ENCODE data around the gene LDLR.
A peak's percentile ranks its signal among the peaks of the same experiment; 100 is the strongest.
"Not testable (repeated sequence)": the region's sequence is repeated elsewhere in the genome, so short reads cannot be mapped to it uniquely, and the experiment has no call there.

Gene LDLR

GRCh38 chr19:11125994-11126685, 36.9 kb downstream of the LDLR start:
- H3K9me3 ChIP-seq (ENCODE audit: control insufficient read depth, insufficient read depth, low read depth, low read length): no peaks in the 10 kb centered on the region
- peaks cover 96% of the 10 kb centered on the region for H3K36me3 ChIP-seq (ENCODE audit: control insufficient read depth, insufficient read depth, low read length)
- H3K9ac ChIP-seq (ENCODE audit: low read length): no peak overlapping the region
- H3K27ac ChIP-seq (ENCODE audit: low read depth, low read length): no peak overlapping the region
- H3K27me3 ChIP-seq (ENCODE audit: control insufficient read depth, insufficient read depth, low read length): no peaks in the 10 kb centered on the region
- no peaks in the 10 kb centered on the region for H3K4me1 ChIP-seq (ENCODE audit: control insufficient read depth, insufficient read depth, low read length)
- no peak overlapping the region for H3K4me3 ChIP-seq (ENCODE audit: low read depth, low read length)

GRCh38 chr19:11127905-11128304, 38.6 kb downstream of the LDLR start:
- Histone ChIP-seq H3K36me3 (ENCODE audit: control insufficient read depth, insufficient read depth, low read length) (peaks cover 98% of the 10 kb centered on the region), H3K9me3 (ENCODE audit: control insufficient read depth, insufficient read depth, low read depth, low read length) (no peaks in the 10 kb centered on the region), H3K27me3 (ENCODE audit: control insufficient read depth, insufficient read depth, low read length) (no peaks in the 10 kb centered on the region), H3K4me1 (ENCODE audit: control insufficient read depth, insufficient read depth, low read length) (no peaks in the 10 kb centered on the region), H3K4me3 (ENCODE audit: low read depth, low read length) (no peak overlapping the region), H3K27ac (ENCODE audit: low read depth, low read length) (no peak overlapping the region), H3K9ac (ENCODE audit: low read length) (no peak overlapping the region)

- H3K27ac ChIP-seq (ENCODE audit: low read depth, low read length): no peak overlapping the region
- no peaks in the 10 kb centered on the region for H3K4me1 ChIP-seq (ENCODE audit: control insufficient read depth, insufficient read depth, low read length)
These were observed 41.7 kb downstream of the LDLR start for GRCh38 chr19:11130824-11131455.

GRCh38 chr19:11131471-11131870, 42.2 kb downstream of the LDLR start:
- Histone ChIP-seq H3K27me3 (ENCODE audit: control insufficient read depth, insufficient read depth, low read length) (no peaks in the 10 kb centered on the region), H3K4me3 (ENCODE audit: low read depth, low read length) (no peak overlapping the region), H3K9ac (ENCODE audit: low read length) (no peak overlapping the region), H3K36me3 (ENCODE audit: control insufficient read depth, insufficient read depth, low read length) (peaks cover 71% of the 10 kb centered on the region), H3K27ac (ENCODE audit: low read depth, low read length) (no peak overlapping the region), H3K9me3 (ENCODE audit: control insufficient read depth, insufficient read depth, low read depth, low read length) (no peaks in the 10 kb centered on the region), H3K4me1 (ENCODE audit: control insufficient read depth, insufficient read depth, low read length) (no peaks in the 10 kb centered on the region)

More at GRCh38 chr19:11130824-11131455, 41.7 kb downstream of the LDLR start:
- Histone ChIP-seq H3K27me3 (ENCODE audit: control insufficient read depth, insufficient read depth, low read length) (no peaks in the 10 kb centered on the region), H3K9me3 (ENCODE audit: control insufficient read depth, insufficient read depth, low read depth, low read length) (no peaks in the 10 kb centered on the region), H3K4me3 (ENCODE audit: low read depth, low read length) (no peak overlapping the region), H3K36me3 (ENCODE audit: control insufficient read depth, insufficient read depth, low read length) (peaks cover 77% of the 10 kb centered on the region), H3K9ac (ENCODE audit: low read length) (no peak overlapping the region)

- H3K27ac ChIP-seq (ENCODE audit: low read depth, low read length): no peak overlapping the region
- peaks cover 21% of the 10 kb centered on the region for H3K36me3 ChIP-seq (ENCODE audit: control insufficient read depth, insufficient read depth, low read length)
- no peak overlapping the region for H3K9ac ChIP-seq (ENCODE audit: low read length)
- H3K9me3 ChIP-seq (ENCODE audit: control insufficient read depth, insufficient read depth, low read depth, low read length): no peaks in the 10 kb centered on the region
- H3K4me3 ChIP-seq (ENCODE audit: low read depth, low read length): no peak overlapping the region
- no peaks in the 10 kb centered on the region for H3K27me3 ChIP-seq (ENCODE audit: control insufficient read depth, insufficient read depth, low read length)
- H3K4me1 ChIP-seq (ENCODE audit: control insufficient read depth, insufficient read depth, low read length): peaks cover 24% of the 10 kb centered on the region
These were observed 47.3 kb downstream of the LDLR start for GRCh38 chr19:11136400-11137101.

GRCh38 chr19:11137542-11138384, 48.5 kb downstream of the LDLR start:
- Histone ChIP-seq H3K27ac (ENCODE audit: low read depth, low read length) (peak overlapping the region; percentile 14; the same call in 1 of the 2 replicates), H3K36me3 (ENCODE audit: control insufficient read depth, insufficient read depth, low read length) (peaks cover 10% of the 10 kb centered on the region), H3K9ac (ENCODE audit: low read length) (peak overlapping the region; percentile 61), H3K4me1 (ENCODE audit: control insufficient read depth, insufficient read depth, low read length) (peaks cover 34% of the 10 kb centered on the region), H3K9me3 (ENCODE audit: control insufficient read depth, insufficient read depth, low read depth, low read length) (no peaks in the 10 kb centered on the region), H3K27me3 (ENCODE audit: control insufficient read depth, insufficient read depth, low read length) (no peaks in the 10 kb centered on the region), H3K4me3 (ENCODE audit: low read depth, low read length) (peak overlapping the region; percentile 53)

GRCh38 chr19:11138601-11139300, 49.5 kb downstream of the LDLR start:
- Histone ChIP-seq H3K4me1 (ENCODE audit: control insufficient read depth, insufficient read depth, low read length) (peaks cover 44% of the 10 kb centered on the region), H3K9ac (ENCODE audit: low read length) (peak overlapping the region; percentile 55), H3K27me3 (ENCODE audit: control insufficient read depth, insufficient read depth, low read length) (no peaks in the 10 kb centered on the region), H3K9me3 (ENCODE audit: control insufficient read depth, insufficient read depth, low read depth, low read length) (no peaks in the 10 kb centered on the region), H3K36me3 (ENCODE audit: control insufficient read depth, insufficient read depth, low read length) (peaks cover under 1% of the 10 kb centered on the region; the same call in 1 of the 2 replicates), H3K27ac (ENCODE audit: low read depth, low read length) (peak overlapping the region; percentile 34; the same call in 1 of the 2 replicates), H3K4me3 (ENCODE audit: low read depth, low read length) (peak overlapping the region; percentile 33)

- not testable (repeated sequence) for H3K36me3 ChIP-seq (ENCODE audit: control insufficient read depth, insufficient read depth, low read length); H3K27ac ChIP-seq (ENCODE audit: low read depth, low read length); H3K9me3 ChIP-seq (ENCODE audit: control insufficient read depth, insufficient read depth, low read depth, low read length); H3K27me3 ChIP-seq (ENCODE audit: control insufficient read depth, insufficient read depth, low read length); H3K9ac ChIP-seq (ENCODE audit: low read length); H3K4me3 ChIP-seq (ENCODE audit: low read depth, low read length)
- H3K4me1 ChIP-seq (ENCODE audit: control insufficient read depth, insufficient read depth, low read length): peaks cover 46% of the 10 kb centered on the region
These were observed 50.8 kb downstream of the LDLR start for GRCh38 chr19:11140023-11140538.

GRCh38 chr19:11140896-11141295, 51.6 kb downstream of the LDLR start:
- Histone ChIP-seq H3K4me1 (ENCODE audit: control insufficient read depth, insufficient read depth, low read length) (peaks cover 46% of the 10 kb centered on the region), H3K27ac (ENCODE audit: low read depth, low read length) (no peak overlapping the region), H3K9me3 (ENCODE audit: control insufficient read depth, insufficient read depth, low read depth, low read length) (no peaks in the 10 kb centered on the region), H3K9ac (ENCODE audit: low read length) (no peak overlapping the region), H3K4me3 (ENCODE audit: low read depth, low read length) (no peak overlapping the region), H3K27me3 (ENCODE audit: control insufficient read depth, insufficient read depth, low read length) (no peaks in the 10 kb centered on the region), H3K36me3 (ENCODE audit: control insufficient read depth, insufficient read depth, low read length) (peaks cover 12% of the 10 kb centered on the region)

- Histone ChIP-seq H3K36me3 (ENCODE audit: control insufficient read depth, insufficient read depth, low read length) (peaks cover 20% of the 10 kb centered on the region), H3K4me1 (ENCODE audit: control insufficient read depth, insufficient read depth, low read length) (peaks cover 46% of the 10 kb centered on the region), H3K9ac (ENCODE audit: low read length) (peak overlapping the region; percentile 73), H3K4me3 (ENCODE audit: low read depth, low read length) (peak overlapping the region; percentile 25; the same call in 1 of the 2 replicates), H3K27ac (ENCODE audit: low read depth, low read length) (peak overlapping the region; percentile 57; the same call in 1 of the 2 replicates), H3K9me3 (ENCODE audit: control insufficient read depth, insufficient read depth, low read depth, low read length) (no peaks in the 10 kb centered on the region), H3K27me3 (ENCODE audit: control insufficient read depth, insufficient read depth, low read length) (no peaks in the 10 kb centered on the region)
These were observed 52.8 kb downstream of the LDLR start for GRCh38 chr19:11141937-11142527.

Measured in HUES6 (cell line).